ENCODE results near the gene PAPOLA. TPM values are rescaled to one million over a fixed set of nuclear protein-coding genes. Genes with fewer than 3 reads are reported as not detected.

The PAPOLA gene
- total and polyA plus RNA-seq, 2 experiments from 2014 or later, result 97.7 to 151 TPM

DNA sequence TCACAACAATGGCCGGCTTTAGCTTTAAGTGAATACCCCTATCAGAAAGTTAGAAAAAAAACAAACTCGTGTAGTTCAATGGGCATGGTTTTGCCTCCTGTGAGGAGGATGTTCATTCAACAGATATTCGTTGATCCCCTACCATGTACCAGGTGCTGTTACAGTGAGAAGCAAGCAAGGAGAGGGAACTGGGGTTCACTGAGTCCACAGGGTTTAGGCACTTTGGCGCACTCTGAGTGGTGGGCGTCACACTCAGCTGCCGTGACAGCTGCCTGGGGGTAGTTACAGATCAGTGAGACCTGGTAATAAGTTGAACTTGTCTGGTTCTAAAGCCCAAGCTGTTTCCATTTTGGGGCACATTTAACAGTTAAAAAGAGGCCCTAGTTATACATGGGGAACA lies 74.2 kb downstream of the PAPOLA start:
- no peak for TF ChIP-seq EZH2 (IDR thresholded peaks at IDR 0.05; ENCODE audit: borderline replicate concordance)
- TF ChIP-seq, protein P1, sequence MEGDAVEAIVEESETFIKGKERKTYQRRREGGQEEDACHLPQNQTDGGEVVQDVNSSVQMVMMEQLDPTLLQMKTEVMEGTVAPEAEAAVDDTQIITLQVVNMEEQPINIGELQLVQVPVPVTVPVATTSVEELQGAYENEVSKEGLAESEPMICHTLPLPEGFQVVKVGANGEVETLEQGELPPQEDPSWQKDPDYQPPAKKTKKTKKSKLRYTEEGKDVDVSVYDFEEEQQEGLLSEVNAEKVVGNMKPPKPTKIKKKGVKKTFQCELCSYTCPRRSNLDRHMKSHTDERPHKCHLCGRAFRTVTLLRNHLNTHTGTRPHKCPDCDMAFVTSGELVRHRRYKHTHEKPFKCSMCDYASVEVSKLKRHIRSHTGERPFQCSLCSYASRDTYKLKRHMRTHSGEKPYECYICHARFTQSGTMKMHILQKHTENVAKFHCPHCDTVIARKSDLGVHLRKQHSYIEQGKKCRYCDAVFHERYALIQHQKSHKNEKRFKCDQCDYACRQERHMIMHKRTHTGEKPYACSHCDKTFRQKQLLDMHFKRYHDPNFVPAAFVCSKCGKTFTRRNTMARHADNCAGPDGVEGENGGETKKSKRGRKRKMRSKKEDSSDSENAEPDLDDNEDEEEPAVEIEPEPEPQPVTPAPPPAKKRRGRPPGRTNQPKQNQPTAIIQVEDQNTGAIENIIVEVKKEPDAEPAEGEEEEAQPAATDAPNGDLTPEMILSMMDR (IDR thresholded peaks at IDR 0.05; ENCODE audit: poor library complexity), result no peak
- no peak for TF ChIP-seq EZH2phosphoT487 (IDR thresholded peaks at IDR 0.05; ENCODE audit: low read depth, severe bottlenecking, unreplicated experiment)
- Histone ChIP-seq H3K79me2 (no peaks in the 10 kb centered on the region), H3K4me2 (no peak overlapping the region), H4K20me1 (ENCODE audit: insufficient read depth, poor library complexity, severe bottlenecking) (peaks cover 6% of the 10 kb centered on the region), H3K36me3 (replicated peaks; ENCODE audit: insufficient read depth, low read depth) (no peaks in the 10 kb centered on the region), H3K27ac (no peak overlapping the region), H3K4me3 (no peak overlapping the region), H3K27me3 (no peaks in the 10 kb centered on the region), H3K9me3 (ENCODE audit: low read depth) (no peaks in the 10 kb centered on the region), H3K4me1 (ENCODE audit: insufficient read depth) (peaks cover 9% of the 10 kb centered on the region), H3K9me2 (replicated peaks; ENCODE audit: insufficient read depth) (no peaks in the 10 kb centered on the region), H2AFZ (no peak overlapping the region)
- no peak for DNase-seq (ENCODE audit: low spot score)
- WGBS (ENCODE audit: low lambda C conversion rate, missing lambda C conversion rate), result 89% methylated on average over 6 of the region's 6 CpGs

DNA sequence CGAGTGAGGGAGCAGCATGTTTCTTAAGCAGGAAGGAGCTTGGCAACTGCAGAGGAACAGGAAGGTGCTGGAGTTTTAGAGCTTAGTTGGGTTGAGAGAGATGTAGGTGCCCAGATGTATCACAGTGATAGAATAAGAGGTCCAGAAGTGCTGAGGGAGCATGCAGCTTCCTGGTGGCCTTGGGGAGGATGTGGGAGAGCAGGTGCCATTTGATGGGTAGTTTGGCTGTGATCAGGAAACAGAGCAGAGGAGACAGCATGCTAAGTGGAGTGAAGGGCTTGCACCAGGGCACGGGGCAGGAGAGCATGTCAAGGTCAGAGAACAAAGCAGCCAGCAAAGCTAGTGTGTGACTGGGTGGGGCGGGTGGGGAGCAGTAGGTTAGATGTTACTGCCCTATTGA lies 74.8 kb downstream of the PAPOLA start:
- H4K20me1 ChIP-seq (ENCODE audit: insufficient read depth, poor library complexity, severe bottlenecking), result peaks cover 6% of the 10 kb centered on the region
- H3K79me2 ChIP-seq, result no peaks in the 10 kb centered on the region
- no peak overlapping the region for H3K4me2 ChIP-seq
- H3K27me3 ChIP-seq, result no peaks in the 10 kb centered on the region
- no peak overlapping the region for H3K27ac ChIP-seq
- TF ChIP-seq EZH2phosphoT487 (IDR thresholded peaks at IDR 0.05; ENCODE audit: low read depth, severe bottlenecking, unreplicated experiment) (no peak), EZH2 (IDR thresholded peaks at IDR 0.05; ENCODE audit: borderline replicate concordance) (no peak)
- TF ChIP-seq, protein P1 (IDR thresholded peaks at IDR 0.05; ENCODE audit: poor library complexity), result no peak
- 81% methylated on average over 3 of the region's 3 CpGs for WGBS (ENCODE audit: low lambda C conversion rate, missing lambda C conversion rate)
- H3K4me3 ChIP-seq, result no peak overlapping the region
- no peaks in the 10 kb centered on the region for H3K9me2 ChIP-seq (replicated peaks; ENCODE audit: insufficient read depth)
- H3K9me3 ChIP-seq (ENCODE audit: low read depth), result no peaks in the 10 kb centered on the region
- no peak overlapping the region for H2AFZ ChIP-seq
- DNase-seq (ENCODE audit: low spot score), result no peak
- H3K36me3 ChIP-seq (replicated peaks; ENCODE audit: insufficient read depth, low read depth), result no peaks in the 10 kb centered on the region
- peaks cover 9% of the 10 kb centered on the region for H3K4me1 ChIP-seq (ENCODE audit: insufficient read depth)

DNA sequence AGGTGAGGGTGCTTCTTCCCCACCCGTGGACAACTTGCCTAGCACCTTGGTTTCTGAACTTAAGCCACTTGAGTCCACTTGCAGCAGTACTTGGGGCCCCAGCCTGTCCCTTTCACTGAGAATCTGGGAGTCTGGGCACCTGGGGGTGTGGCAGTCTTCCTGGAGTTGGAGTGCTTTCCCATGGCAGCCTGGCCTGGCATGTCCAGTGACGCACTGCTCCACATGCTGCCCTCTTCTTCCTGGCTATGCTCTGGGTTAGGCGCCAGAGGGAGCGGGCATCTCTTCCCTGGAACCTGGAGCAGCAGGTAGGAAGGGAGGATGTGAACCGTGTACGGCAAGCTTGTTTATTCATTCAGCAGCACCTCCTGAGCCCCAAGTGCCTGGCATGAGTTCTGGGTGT lies 76.4 kb downstream of the PAPOLA start:
- peaks cover 8% of the 10 kb centered on the region for H3K4me1 ChIP-seq (ENCODE audit: insufficient read depth)
- 87% methylated on average over 6 of the region's 6 CpGs for WGBS (ENCODE audit: low lambda C conversion rate, missing lambda C conversion rate)
- H3K27me3 ChIP-seq, result no peaks in the 10 kb centered on the region
- peaks cover 6% of the 10 kb centered on the region for H4K20me1 ChIP-seq (ENCODE audit: insufficient read depth, poor library complexity, severe bottlenecking)
- no peaks in the 10 kb centered on the region for H3K36me3 ChIP-seq (replicated peaks; ENCODE audit: insufficient read depth, low read depth)
- no peaks in the 10 kb centered on the region for H3K79me2 ChIP-seq
- H3K4me3 ChIP-seq, result no peak overlapping the region
- H3K4me2 ChIP-seq, result no peak overlapping the region
- H3K27ac ChIP-seq, result no peak overlapping the region
- no peak for DNase-seq (ENCODE audit: low spot score)
- no peaks in the 10 kb centered on the region for H3K9me3 ChIP-seq (ENCODE audit: low read depth)
- no peak for TF ChIP-seq EZH2phosphoT487 (IDR thresholded peaks at IDR 0.05; ENCODE audit: low read depth, severe bottlenecking, unreplicated experiment)
- TF ChIP-seq, protein P1 (IDR thresholded peaks at IDR 0.05; ENCODE audit: poor library complexity), result no peak
- TF ChIP-seq EZH2 (IDR thresholded peaks at IDR 0.05; ENCODE audit: borderline replicate concordance), result no peak
- H3K9me2 ChIP-seq (replicated peaks; ENCODE audit: insufficient read depth), result no peaks in the 10 kb centered on the region
- no peak overlapping the region for H2AFZ ChIP-seq

DNA sequence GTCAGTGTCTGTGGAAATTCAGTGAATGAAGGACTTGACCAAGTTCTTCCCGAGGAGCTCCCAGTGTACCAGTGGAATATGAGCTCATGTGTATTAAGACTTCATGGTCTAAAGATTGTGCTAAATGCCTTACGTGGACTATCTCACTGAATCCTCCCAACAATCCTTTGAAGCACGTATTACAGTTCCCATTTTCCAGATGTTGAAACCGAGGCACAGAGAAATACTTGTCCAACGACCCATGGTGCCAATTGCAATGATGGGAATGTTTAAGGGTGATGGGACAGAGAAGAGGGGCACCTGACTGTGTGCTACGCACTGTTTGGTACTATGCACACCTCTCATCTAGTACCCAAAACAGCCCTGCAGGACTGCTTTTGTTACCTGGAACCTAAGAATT lies 77.2 kb downstream of the PAPOLA start:
- no peak for DNase-seq (ENCODE audit: low spot score)
- Histone ChIP-seq H3K9me2 (replicated peaks; ENCODE audit: insufficient read depth) (no peaks in the 10 kb centered on the region), H3K9me3 (ENCODE audit: low read depth) (no peaks in the 10 kb centered on the region), H3K4me3 (no peak overlapping the region), H3K4me1 (ENCODE audit: insufficient read depth) (peaks cover under 1% of the 10 kb centered on the region), H4K20me1 (ENCODE audit: insufficient read depth, poor library complexity, severe bottlenecking) (no peaks in the 10 kb centered on the region), H3K4me2 (no peak overlapping the region), H3K36me3 (replicated peaks; ENCODE audit: insufficient read depth, low read depth) (no peaks in the 10 kb centered on the region), H3K79me2 (no peaks in the 10 kb centered on the region), H3K27me3 (no peaks in the 10 kb centered on the region), H2AFZ (no peak overlapping the region), H3K27ac (no peak overlapping the region)
- 92% methylated on average over 6 of the region's 6 CpGs for WGBS (ENCODE audit: low lambda C conversion rate, missing lambda C conversion rate)
- TF ChIP-seq, protein P1 (IDR thresholded peaks at IDR 0.05; ENCODE audit: poor library complexity), result no peak
- TF ChIP-seq EZH2 (IDR thresholded peaks at IDR 0.05; ENCODE audit: borderline replicate concordance), result no peak
